Measurements from ENCODE around the gene CISD3. TPM values are rescaled to one million over a fixed set of nuclear protein-coding genes. Genes with fewer than 3 reads are reported as not detected.

Gene CISD3
- total RNA-seq, 2 experiments from 2014 or later: 30.4 to 37.3 TPM

GRCh38 chr17:38702916-38703741 is 27.0 kb upstream of the CISD3 start:
- Mint-ChIP-seq H3K36me3 (peaks cover 4% of the 10 kb centered on the region), H3K27ac (peak overlapping the region; percentile 97), H3K4me3 (peak overlapping the region; percentile 96), H3K9me3 (no peaks in the 10 kb centered on the region), H3K27me3 (no peaks in the 10 kb centered on the region), H3K4me1 (peaks cover 30% of the 10 kb centered on the region)
- POLR2A ChIA-PET: interaction anchor here (0.6 to 5.2 kb wide), 7 partner anchors 15 to 174 kb away, joined by 3 to 111 read pairs (median 10); partner anchors contain the start of gene EPOP
- ATAC-seq (ENCODE audit: low read depth): no peak
- DNase-seq: no peak

DNA sequence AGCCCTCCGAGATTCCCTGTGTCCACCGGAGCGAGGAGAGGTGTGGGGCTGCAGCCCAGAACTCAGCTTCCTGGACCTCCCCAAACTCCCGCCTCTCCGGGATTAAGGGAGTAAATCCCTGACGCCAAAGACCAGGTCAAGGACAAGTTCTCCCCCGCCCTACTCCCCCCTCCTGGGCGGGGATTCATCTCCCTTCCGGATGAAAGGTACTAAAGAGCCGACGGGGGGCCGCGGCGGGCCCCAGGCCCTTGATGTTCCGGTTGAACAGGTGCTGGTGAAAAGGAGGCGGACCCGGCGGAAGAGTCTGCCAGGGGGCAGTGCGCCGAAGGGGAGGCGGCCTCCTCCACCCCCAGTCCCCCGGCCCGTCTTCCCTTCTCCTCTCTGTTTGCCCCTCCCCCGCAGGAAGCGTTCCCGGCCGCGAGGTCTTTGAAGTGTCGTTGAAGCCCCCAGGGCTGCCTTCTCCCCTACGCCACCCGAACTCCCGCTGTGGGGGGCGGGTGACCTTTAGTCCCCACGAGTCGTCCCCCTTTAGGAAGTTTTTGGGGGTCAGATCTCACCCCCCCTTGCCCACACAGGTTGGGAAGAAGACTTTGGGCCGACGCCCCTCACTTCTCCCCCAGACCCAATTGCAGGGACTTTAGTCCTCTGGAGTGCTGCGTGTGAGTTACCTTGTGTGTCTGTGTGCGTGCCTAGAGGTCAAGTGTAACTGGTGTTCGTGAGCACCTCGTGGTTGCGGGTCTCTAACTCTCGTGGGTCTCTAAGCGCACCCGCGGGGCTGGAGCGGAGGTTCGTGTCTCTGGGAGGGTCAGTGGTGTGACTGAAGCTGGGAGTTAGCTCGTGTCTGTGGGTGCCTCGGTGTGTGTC is 26.2 kb upstream of the CISD3 start:
- peaks cover 29% of the 10 kb centered on the region for H3K4me1 Mint-ChIP-seq
- H3K4me3 Mint-ChIP-seq: peak overlapping the region; percentile 96
- no peaks in the 10 kb centered on the region for H3K27me3 Mint-ChIP-seq
- no peaks in the 10 kb centered on the region for H3K9me3 Mint-ChIP-seq
- H3K27ac Mint-ChIP-seq: peak overlapping the region; percentile 97
- ATAC-seq (ENCODE audit: low read depth): peak; percentile 20
- POLR2A ChIA-PET: interaction anchor here (0.7 to 5.2 kb wide), 12 partner anchors 8 to 150 kb away, joined by 3 to 111 read pairs (median 6); partner anchors contain the start of genes EPOP and RPL23
- peak; percentile 80 for DNase-seq
- peaks cover 4% of the 10 kb centered on the region for H3K36me3 Mint-ChIP-seq

DNA sequence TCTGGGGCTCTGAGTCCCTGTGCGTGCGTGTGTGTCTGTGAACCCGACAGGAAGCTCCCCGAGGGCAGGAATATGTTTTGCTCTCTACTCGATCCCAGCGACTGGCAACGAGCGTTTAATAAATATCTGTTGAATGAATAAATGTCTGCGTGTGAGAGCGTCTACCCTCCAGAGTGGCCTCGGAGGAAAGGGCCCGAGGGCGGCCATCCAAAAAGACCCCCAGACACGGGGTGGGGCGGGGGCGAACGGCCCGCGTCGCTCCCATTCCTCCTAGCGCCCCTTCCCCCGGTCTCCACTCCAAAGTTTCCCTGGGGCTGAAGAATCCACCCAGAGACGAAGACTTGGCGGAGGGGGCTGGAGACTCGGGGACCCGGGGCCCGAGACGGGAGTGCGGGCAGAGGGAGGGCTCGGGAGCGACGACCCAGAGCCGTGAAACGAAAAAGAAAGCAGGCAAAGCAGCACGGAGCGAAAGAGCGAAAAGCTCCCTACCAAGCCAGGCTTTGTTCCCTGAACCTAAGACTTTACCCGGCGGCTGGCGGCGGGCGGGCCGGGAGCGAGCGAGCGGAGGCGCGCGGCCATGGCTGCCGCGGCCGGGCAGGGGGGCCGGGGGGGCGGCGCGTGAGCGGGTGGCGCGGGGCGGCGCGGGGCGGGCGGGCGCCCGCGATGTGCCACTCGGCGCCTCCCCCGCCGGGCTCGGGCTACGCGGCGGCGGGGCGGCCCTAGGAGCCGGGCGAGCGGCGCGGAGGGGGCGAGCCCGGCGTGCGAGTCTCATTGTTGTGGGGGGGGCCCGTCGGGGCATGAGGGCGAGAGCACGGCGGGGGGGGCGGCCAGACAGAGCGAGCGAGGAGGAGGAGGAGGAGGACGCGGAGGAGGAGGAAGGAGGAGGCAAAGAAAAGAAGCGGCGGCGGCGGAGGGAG is 25.3 kb upstream of the CISD3 start, which contains the start of gene MLLT6:
Gene MLLT6 (plus strand): TSS at position 668 of the 917 bp plus-strand sequence. CDS start 360 bp downstream, outside the sequence.
- H3K27ac Mint-ChIP-seq: peak within 1 kb of the TSS; percentile 97
- POLR2A ChIA-PET: interaction anchor here (0.7 to 5.2 kb wide), 13 partner anchors 9 to 164 kb away, joined by 3 to 111 read pairs (median 7); partner anchors contain the start of genes EPOP, LASP1 and RPL23
- no peaks in the 10 kb centered on the region for H3K9me3 Mint-ChIP-seq
- DNase-seq (peak; percentile 80), ATAC-seq (ENCODE audit: low read depth) (peak; percentile 20)
- peaks cover 10% of the 10 kb centered on the region for H3K36me3 Mint-ChIP-seq
- peaks cover 35% of the 10 kb centered on the region for H3K4me1 Mint-ChIP-seq
- H3K27me3 Mint-ChIP-seq: no peaks in the 10 kb centered on the region
- peak within 1 kb of the TSS; percentile 96 for H3K4me3 Mint-ChIP-seq

GRCh38 chr17:38705523-38705802 is 24.7 kb upstream of the CISD3 start:
- peaks cover 36% of the 10 kb centered on the region for H3K4me1 Mint-ChIP-seq
- POLR2A ChIA-PET: interaction anchor here (0.7 to 5.2 kb wide), 14 partner anchors 9 to 164 kb away, joined by 3 to 111 read pairs (median 8); partner anchors contain the start of genes EPOP and LASP1
- peak; percentile 66 for DNase-seq
- H3K4me3 Mint-ChIP-seq: peak overlapping the region; percentile 69
- peaks cover 14% of the 10 kb centered on the region for H3K36me3 Mint-ChIP-seq
- ATAC-seq (ENCODE audit: low read depth): no peak
- no peaks in the 10 kb centered on the region for H3K9me3 Mint-ChIP-seq
- H3K27me3 Mint-ChIP-seq: no peaks in the 10 kb centered on the region
- H3K27ac Mint-ChIP-seq: peak overlapping the region; percentile 70

DNA sequence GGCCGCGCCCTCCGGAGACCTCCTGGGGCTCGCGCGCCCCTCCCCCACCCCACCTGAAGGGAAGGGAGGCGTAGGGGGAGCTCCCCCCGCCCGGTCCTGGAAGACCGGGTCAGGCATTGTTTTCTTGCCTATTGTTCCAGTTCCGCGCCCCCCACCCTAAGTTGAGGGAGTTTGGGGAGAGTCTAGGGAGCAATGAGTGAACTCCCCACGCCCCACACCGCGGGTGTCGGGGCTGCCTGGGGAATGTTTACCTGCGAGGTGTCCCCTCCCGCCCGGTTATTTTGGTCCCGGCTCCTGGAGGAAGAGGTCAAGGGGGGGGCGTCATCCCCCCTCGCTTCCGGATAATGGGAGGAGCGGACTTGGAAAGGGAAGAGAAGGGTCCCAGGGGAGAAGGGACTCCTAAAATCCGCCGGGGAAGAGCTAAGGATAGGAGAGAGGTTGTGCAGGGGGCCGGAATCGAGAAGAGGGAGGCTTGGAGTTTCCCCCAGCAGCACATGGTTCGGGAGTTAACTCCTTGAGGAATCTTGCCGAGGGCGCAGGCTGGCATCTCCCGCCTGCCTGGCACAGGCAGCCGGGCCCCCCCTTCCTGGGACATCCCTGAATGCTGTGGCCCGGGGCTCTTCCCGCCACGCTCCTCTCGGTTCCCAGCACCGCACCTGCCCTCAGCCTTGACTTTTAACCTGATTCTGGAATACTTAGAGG is 24.2 kb upstream of the CISD3 start:
- H3K27me3 Mint-ChIP-seq: no peaks in the 10 kb centered on the region
- peak overlapping the region; percentile 95 for H3K4me3 Mint-ChIP-seq
- H3K36me3 Mint-ChIP-seq: peaks cover 18% of the 10 kb centered on the region
- peaks cover 39% of the 10 kb centered on the region for H3K4me1 Mint-ChIP-seq
- H3K27ac Mint-ChIP-seq: peak overlapping the region; percentile 81
- ATAC-seq (ENCODE audit: low read depth): no peak
- POLR2A ChIA-PET: interaction anchor here (0.7 to 5.2 kb wide), 13 partner anchors 8 to 163 kb away, joined by 3 to 111 read pairs (median 8); partner anchors contain the start of genes EPOP and LASP1
- no peaks in the 10 kb centered on the region for H3K9me3 Mint-ChIP-seq
- no peak for DNase-seq

DNA sequence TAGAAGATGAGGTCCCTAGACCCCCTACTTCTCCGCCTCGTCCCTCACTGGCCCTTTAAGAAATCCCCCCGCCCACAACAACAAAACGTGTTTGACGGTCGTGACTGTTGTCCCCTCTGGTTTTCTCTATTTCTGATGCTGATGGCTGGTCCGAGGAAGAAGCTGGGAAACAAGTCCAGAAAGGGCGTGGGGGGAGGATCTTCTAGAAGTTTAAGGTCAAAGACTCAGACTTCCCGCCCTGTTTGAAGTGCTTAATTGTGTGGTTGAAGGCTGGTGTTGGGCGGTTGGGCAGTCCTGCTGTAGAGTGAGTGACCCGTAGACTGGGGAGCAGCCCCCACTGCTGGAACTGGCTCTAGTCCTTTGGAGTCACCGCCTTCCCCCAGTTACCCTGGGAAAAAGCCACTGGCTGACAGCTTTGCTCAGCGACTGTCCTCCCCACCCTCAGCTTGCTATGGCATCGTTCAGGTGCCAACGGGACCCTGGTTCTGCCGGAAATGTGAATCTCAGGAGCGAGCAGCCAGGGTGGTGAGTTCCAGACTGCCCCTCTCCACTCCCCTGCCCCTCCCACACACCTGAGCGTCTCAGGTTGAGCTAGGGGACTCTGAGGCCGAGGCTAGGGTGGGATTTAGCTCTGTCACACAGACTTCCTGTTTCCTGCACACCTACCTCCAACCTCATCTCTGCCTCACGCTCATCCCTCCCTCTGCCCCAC is 23.5 kb upstream of the CISD3 start:
- peak overlapping the region; percentile 95 for H3K4me3 Mint-ChIP-seq
- POLR2A ChIA-PET: interaction anchor here (0.6 to 5.2 kb wide), 11 partner anchors 9 to 446 kb away, joined by 3 to 111 read pairs (median 5); partner anchors contain the start of gene EPOP
- peaks cover 18% of the 10 kb centered on the region for H3K36me3 Mint-ChIP-seq
- no peaks in the 10 kb centered on the region for H3K9me3 Mint-ChIP-seq
- no peaks in the 10 kb centered on the region for H3K27me3 Mint-ChIP-seq
- peaks cover 39% of the 10 kb centered on the region for H3K4me1 Mint-ChIP-seq
- peak overlapping the region; percentile 81 for H3K27ac Mint-ChIP-seq
- ATAC-seq (ENCODE audit: low read depth): no peak
- DNase-seq: no peak

- peak overlapping the region; percentile 81 for H3K27ac Mint-ChIP-seq
- ATAC-seq (ENCODE audit: low read depth): no peak
- peaks cover 18% of the 10 kb centered on the region for H3K36me3 Mint-ChIP-seq
- no peak for DNase-seq
- H3K4me1 Mint-ChIP-seq: peaks cover 42% of the 10 kb centered on the region
- no peaks in the 10 kb centered on the region for H3K27me3 Mint-ChIP-seq
- H3K4me3 Mint-ChIP-seq: peak overlapping the region; percentile 95
- POLR2A ChIA-PET: interaction anchor here (0.9 to 5.2 kb wide), 6 partner anchors 11 to 27 kb away, joined by 3 to 111 read pairs (median 14); no protein-coding TSS in a partner anchor
- no peaks in the 10 kb centered on the region for H3K9me3 Mint-ChIP-seq
These were observed 22.3 kb upstream of the CISD3 start for GRCh38 chr17:38707678-38708351.

- no peaks in the 10 kb centered on the region for H3K9me3 Mint-ChIP-seq
- peaks cover 18% of the 10 kb centered on the region for H3K36me3 Mint-ChIP-seq
- peaks cover 45% of the 10 kb centered on the region for H3K4me1 Mint-ChIP-seq
- no peak overlapping the region for H3K4me3 Mint-ChIP-seq
- DNase-seq (no peak), ATAC-seq (ENCODE audit: low read depth) (no peak)
- peak overlapping the region; percentile 10 for H3K27ac Mint-ChIP-seq
- POLR2A ChIA-PET: interaction anchor here (0.6 to 4.3 kb wide), 3 partner anchors 9 to 19 kb away, joined by 3 to 32 read pairs (median 3); no protein-coding TSS in a partner anchor
- H3K27me3 Mint-ChIP-seq: no peaks in the 10 kb centered on the region
These were observed 20.9 kb upstream of the CISD3 start for GRCh38 chr17:38709104-38709820.

DNA sequence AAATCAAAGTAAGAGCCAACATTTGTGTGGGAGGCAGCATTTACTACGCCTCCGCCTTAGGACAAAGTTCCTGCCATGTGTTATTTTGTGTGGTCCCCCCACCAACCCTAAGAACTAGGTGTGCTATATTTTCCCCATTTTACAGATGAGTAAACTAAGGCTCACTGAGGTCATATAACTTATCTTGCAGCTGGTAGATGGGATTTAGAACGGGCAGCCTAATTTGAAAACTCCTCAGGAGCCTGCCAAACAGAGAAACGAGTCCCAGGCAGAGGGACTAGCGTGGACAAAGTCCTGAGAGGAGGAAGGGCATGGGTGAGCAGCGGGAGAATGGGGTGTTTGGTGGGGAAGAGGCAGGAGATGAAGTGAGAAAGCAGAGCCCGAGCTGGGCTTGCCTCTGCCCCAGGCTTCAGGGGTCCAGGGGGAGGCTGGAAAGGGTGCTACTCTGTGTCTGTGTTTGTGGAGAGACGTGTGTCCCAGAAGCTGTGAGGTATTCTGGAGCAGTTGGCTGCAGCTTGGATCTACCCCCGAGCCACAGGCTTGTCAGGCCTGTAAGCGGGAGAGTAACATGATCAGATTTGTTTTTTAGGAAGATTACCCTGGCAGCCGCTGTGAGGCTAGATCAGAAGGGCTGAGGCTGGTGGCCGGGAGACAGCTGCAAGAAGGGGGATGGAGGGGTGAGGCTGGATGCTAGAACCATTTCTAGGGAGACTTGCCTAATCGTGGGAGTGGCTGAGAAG is 20.1 kb upstream of the CISD3 start:
- no peaks in the 10 kb centered on the region for H3K9me3 Mint-ChIP-seq
- peaks cover 48% of the 10 kb centered on the region for H3K4me1 Mint-ChIP-seq
- H3K36me3 Mint-ChIP-seq: peaks cover 22% of the 10 kb centered on the region
- ATAC-seq (ENCODE audit: low read depth) (no peak), DNase-seq (no peak)
- H3K27me3 Mint-ChIP-seq: no peaks in the 10 kb centered on the region
- POLR2A ChIA-PET: interaction anchor here (0.6 to 4.3 kb wide), 6 partner anchors 8 to 112 kb away, joined by 3 to 32 read pairs (median 4); no protein-coding TSS in a partner anchor
- peak overlapping the region; percentile 63 for H3K27ac Mint-ChIP-seq
- peak overlapping the region; percentile 20 for H3K4me3 Mint-ChIP-seq

DNA sequence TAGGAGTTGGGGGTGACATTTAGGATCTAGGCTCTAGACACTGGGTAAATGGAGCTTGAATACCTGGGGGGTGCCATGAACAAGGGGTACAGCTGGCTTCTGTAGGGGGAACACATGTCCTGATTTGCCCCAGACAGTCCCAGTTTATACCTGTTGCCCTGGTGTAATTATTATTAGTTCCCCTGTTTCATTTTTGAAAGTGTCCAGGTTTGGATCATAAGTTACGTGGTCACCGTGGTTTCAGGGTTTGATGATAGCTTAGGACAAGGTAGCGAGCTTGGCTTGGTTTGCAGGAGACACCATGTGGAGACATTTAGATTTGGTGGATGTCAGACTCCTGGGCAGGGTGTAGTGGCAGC is 19.6 kb upstream of the CISD3 start:
- POLR2A ChIA-PET: interaction anchor here (1.0 to 4.3 kb wide), 5 partner anchors 9 to 35 kb away, joined by 4 to 32 read pairs (median 4); no protein-coding TSS in a partner anchor
- Mint-ChIP-seq H3K27me3 (no peaks in the 10 kb centered on the region), H3K4me1 (peaks cover 52% of the 10 kb centered on the region), H3K9me3 (no peaks in the 10 kb centered on the region), H3K27ac (no peak overlapping the region), H3K36me3 (peaks cover 24% of the 10 kb centered on the region), H3K4me3 (peak overlapping the region; percentile 20)
- no peak for ATAC-seq (ENCODE audit: low read depth)
- no peak for DNase-seq

Measured in activated naive CD8-positive, alpha-beta T cell treated with anti-CD3 and anti-CD28 coated beads, Interleukin-2, amount 10 ng/mL, durations not matched to agents 7 days and 5 days (primary cell).